Activated naive CD4-positive, alpha-beta T cell (primary cell): ENCODE data around the gene GRIK5.
A peak's percentile ranks its signal among the peaks of the same experiment; 100 is the strongest.

Experiments used
- DNase-seq, 4 experiments: peaks; one replicate each; lab custom pipeline; 2025; lab: John Stamatoyannopoulos, UW

The GRIK5 gene

GRCh38 chr19:42095814-42096230 is 25.8 kb upstream of the GRIK5 start:
- no peak for DNase-seq

GRCh38 chr19:42095142-42095813 is 25.3 kb upstream of the GRIK5 start:
- no peak for DNase-seq

GRCh38 chr19:42093926-42094325 is 23.9 kb upstream of the GRIK5 start:
- DNase-seq = no peak

GRCh38 chr19:42093505-42093904 is 23.5 kb upstream of the GRIK5 start:
- DNase-seq = no peak

- DNase-seq = peak in 2 of 4 experiments; percentile 7 to 8
Observed at GRCh38 chr19:42092350-42092749, 22.3 kb upstream of the GRIK5 start.

- DNase-seq = no peak
Observed at GRCh38 chr19:42091742-42092141, 21.7 kb upstream of the GRIK5 start.

GRCh38 chr19:42091300-42091699 is 21.3 kb upstream of the GRIK5 start:
- DNase-seq = no peak

- DNase-seq = no peak
Observed at GRCh38 chr19:42090672-42091071, 20.7 kb upstream of the GRIK5 start.

GRCh38 chr19:42089772-42090171 is 19.8 kb upstream of the GRIK5 start:
- no peak for DNase-seq

GRCh38 chr19:42089191-42089750 is 19.3 kb upstream of the GRIK5 start:
- no peak for DNase-seq

GRCh38 chr19:42088471-42089190 is 18.6 kb upstream of the GRIK5 start:
- no peak for DNase-seq

- DNase-seq = no peak
Observed at GRCh38 chr19:42086770-42087550, 17.0 kb upstream of the GRIK5 start.

GRCh38 chr19:42086188-42086736 is 16.3 kb upstream of the GRIK5 start:
- DNase-seq = no peak

GRCh38 chr19:42083537-42083936 is 13.5 kb upstream of the GRIK5 start:
- no peak for DNase-seq

- DNase-seq = no peak
Observed at GRCh38 chr19:42081584-42082203, 11.7 kb upstream of the GRIK5 start.

- DNase-seq = no peak
Observed at GRCh38 chr19:42080764-42081375, 10.9 kb upstream of the GRIK5 start.

- no peak for DNase-seq
Observed at GRCh38 chr19:42079886-42080763, 10.1 kb upstream of the GRIK5 start.

GRCh38 chr19:42079276-42079669 is 9.3 kb upstream of the GRIK5 start:
- no peak for DNase-seq

GRCh38 chr19:42078538-42079275 is 8.7 kb upstream of the GRIK5 start:
- DNase-seq = no peak

GRCh38 chr19:42078058-42078457 is 8.1 kb upstream of the GRIK5 start:
- no peak for DNase-seq
